GM12872 (cell line): ENCODE measurements around the gene KLF5.

ENCODE experiments used
- CTCF ChIP-seq: IDR thresholded peaks from 3 replicates; pipeline ENCODE4 v1.5.1; 2011; ENCODE audit warnings: low read depth, mild to moderate bottlenecking, low read length, moderate library complexity; ENCODE audit not compliant: insufficient read depth

The KLF5 gene

GRCh38 chr13:73119612-73120011 is 60.8 kb downstream of the KLF5 start:
- no peak for TF ChIP-seq CTCF
